Prostate gland (tissue), 2 donors: Measurements from ENCODE around the gene RBM47.

Experiments used
- POLR2A ChIP-seq: fragments of 450-650 bp; IDR thresholded peaks from one replicate; pipeline ENCODE4 v1.6.1; 2016; ENCODE audit warnings: antibody characterized with exemption, mild to moderate bottlenecking
- TF ChIP-seq, protein P1 (sequence below), 4 experiments: fragments of 200-600 bp in 2 of 4; fragments of 450-650 bp in 2 of 4; sonication (generic) in 2 of 4; IDR thresholded peaks; 1 replicate in 3 of 4; 2 replicates in 1 of 4; pipeline ENCODE4 v1.5.1; 2016 to 2019; ENCODE audit warnings: antibody characterized with exemption in 4 of 4, mild to moderate bottlenecking in 2 of 4, moderate library complexity in 2 of 4

- TF ChIP-seq POLR2A: no peak
- TF ChIP-seq, protein P1, sequence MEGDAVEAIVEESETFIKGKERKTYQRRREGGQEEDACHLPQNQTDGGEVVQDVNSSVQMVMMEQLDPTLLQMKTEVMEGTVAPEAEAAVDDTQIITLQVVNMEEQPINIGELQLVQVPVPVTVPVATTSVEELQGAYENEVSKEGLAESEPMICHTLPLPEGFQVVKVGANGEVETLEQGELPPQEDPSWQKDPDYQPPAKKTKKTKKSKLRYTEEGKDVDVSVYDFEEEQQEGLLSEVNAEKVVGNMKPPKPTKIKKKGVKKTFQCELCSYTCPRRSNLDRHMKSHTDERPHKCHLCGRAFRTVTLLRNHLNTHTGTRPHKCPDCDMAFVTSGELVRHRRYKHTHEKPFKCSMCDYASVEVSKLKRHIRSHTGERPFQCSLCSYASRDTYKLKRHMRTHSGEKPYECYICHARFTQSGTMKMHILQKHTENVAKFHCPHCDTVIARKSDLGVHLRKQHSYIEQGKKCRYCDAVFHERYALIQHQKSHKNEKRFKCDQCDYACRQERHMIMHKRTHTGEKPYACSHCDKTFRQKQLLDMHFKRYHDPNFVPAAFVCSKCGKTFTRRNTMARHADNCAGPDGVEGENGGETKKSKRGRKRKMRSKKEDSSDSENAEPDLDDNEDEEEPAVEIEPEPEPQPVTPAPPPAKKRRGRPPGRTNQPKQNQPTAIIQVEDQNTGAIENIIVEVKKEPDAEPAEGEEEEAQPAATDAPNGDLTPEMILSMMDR (IDR thresholded peaks at IDR 0.05): no peak
Observed at GRCh38 chr4:40586034-40586433, 43.6 kb downstream of the RBM47 start.
